HepG2 (cell line): ENCODE measurements around the gene PIGZ. TPM values are rescaled to one million over a fixed set of nuclear protein-coding genes. Genes with fewer than 3 reads are reported as not detected.

ENCODE experiments used
- ATF1 ChIP-seq: IDR thresholded peaks from 2 replicates; pipeline ENCODE4 v1.6.1; 2016; ENCODE audit warnings: mild to moderate bottlenecking, control low read depth
- BHLHE40 ChIP-seq: IDR thresholded peaks from 2 replicates; pipeline ENCODE4 v1.6.1; 2011; ENCODE audit warnings: low read length, improper control_type of control experiment
- CBX5 ChIP-seq: sonication (generic); formaldehyde crosslinking; IDR thresholded peaks from 2 replicates; pipeline ENCODE4 v1.4.0; 2020; ENCODE audit warnings: missing genetic modification reagents, borderline replicate concordance
- CENPT ChIP-seq: sonication (generic); formaldehyde crosslinking; IDR thresholded peaks from 2 replicates; pipeline ENCODE4 v1.8.0; 2022; ENCODE audit warnings: low read depth, mild to moderate bottlenecking, moderate library complexity, missing genetic modification reagents
- CREM ChIP-seq, 2 experiments: sonication (generic) in 1 of 2; formaldehyde crosslinking in 1 of 2; IDR thresholded peaks; 2 replicates each; pipeline versions ENCODE4 v1.4.0 to v1.6.1; 2016 to 2020; ENCODE audit warnings: antibody characterized with exemption in 1 of 2, mild to moderate bottlenecking in 1 of 2, missing genetic modification reagents in 1 of 2
- IKZF1 ChIP-seq: fragments of 450-650 bp; IDR thresholded peaks from 2 replicates; pipeline ENCODE4 v1.7.1; 2016
- MLLT10 ChIP-seq: sonication (generic); formaldehyde crosslinking; IDR thresholded peaks from 2 replicates; pipeline ENCODE4 v1.4.0; 2020; ENCODE audit warnings: missing genetic modification reagents
- SCMH1 ChIP-seq: sonication (generic); formaldehyde crosslinking; IDR thresholded peaks from 2 replicates; pipeline ENCODE4 v1.9.0; 2021; ENCODE audit warnings: missing genetic modification reagents, mild to moderate bottlenecking, borderline replicate concordance
- ZNF121 ChIP-seq: sonication (generic); formaldehyde crosslinking; IDR thresholded peaks from 2 replicates; pipeline ENCODE4 v1.5.0; 2020; ENCODE audit warnings: mild to moderate bottlenecking, missing genetic modification reagents
- ZNF253 ChIP-seq: sonication (generic); formaldehyde crosslinking; IDR thresholded peaks from 2 replicates; pipeline ENCODE4 v1.8.0; 2022; ENCODE audit warnings: mild to moderate bottlenecking, missing genetic modification reagents, borderline replicate concordance
- ZNF260 ChIP-seq: sonication (generic); formaldehyde crosslinking; IDR thresholded peaks from 2 replicates; pipeline ENCODE4 v1.4.0; 2020; ENCODE audit warnings: missing genetic modification reagents, low read depth, mild to moderate bottlenecking, borderline replicate concordance
- ZNF333 ChIP-seq: sonication (generic); formaldehyde crosslinking; IDR thresholded peaks from 2 replicates; pipeline ENCODE4 v1.4.0; 2020; ENCODE audit warnings: mild to moderate bottlenecking, missing genetic modification reagents, borderline replicate concordance
- ZNF552 ChIP-seq: sonication (generic); formaldehyde crosslinking; IDR thresholded peaks from 2 replicates; pipeline ENCODE4 v1.9.0; 2022; ENCODE audit warnings: missing genetic modification reagents, mild to moderate bottlenecking, borderline replicate concordance
- ZNF562 ChIP-seq: sonication (generic); formaldehyde crosslinking; IDR thresholded peaks from 2 replicates; pipeline ENCODE4 v1.8.0; 2022; ENCODE audit warnings: missing genetic modification reagents, borderline replicate concordance
- ZNF570 ChIP-seq: sonication (generic); formaldehyde crosslinking; IDR thresholded peaks from 2 replicates; pipeline ENCODE4 v1.4.0; 2020; ENCODE audit warnings: mild to moderate bottlenecking, missing genetic modification reagents, borderline replicate concordance
- ZNF782 ChIP-seq: sonication (generic); formaldehyde crosslinking; IDR thresholded peaks from 2 replicates; pipeline ENCODE4 v1.4.0; 2020; ENCODE audit warnings: missing genetic modification reagents, mild to moderate bottlenecking, borderline replicate concordance
- ZNF841 ChIP-seq: sonication (generic); formaldehyde crosslinking; IDR thresholded peaks from 2 replicates; pipeline ENCODE4 v1.8.1; 2023; ENCODE audit warnings: missing genetic modification reagents, borderline replicate concordance
- ZSCAN31 ChIP-seq: sonication (generic); formaldehyde crosslinking; IDR thresholded peaks from 2 replicates; pipeline ENCODE4 v1.5.0; 2020; ENCODE audit warnings: low read depth, mild to moderate bottlenecking, missing genetic modification reagents
- polyA plus RNA-seq, 8 experiments: library from polyadenylated mRNA; depleted of rRNA in 3 of 8; stranded (reverse) in 7 of 8; unstranded in 1 of 8; fragments of >200 nt; fragmentation: Illumina TruSeq in 4 of 8; extraction: Trizol in 4 of 8; gene quantifications; 2 replicates each; pipeline versions ENCODE4 v1.2.1 to v1.2.3, GENCODE V29; 2011 to 2016; ENCODE audit warnings: low read depth in 4 of 8, missing spikeins in 1 of 8, mixed read lengths in 1 of 8; ENCODE audit not compliant: insufficient read depth in 1 of 8
- total RNA-seq, 5 experiments: library from RNA; depleted of rRNA; stranded (reverse); fragments of >200 nt; fragmentation: Illumina TruSeq; extraction: Trizol; gene quantifications; 2 replicates each; pipeline ENCODE4 v1.2.3, GENCODE V29; 2016; ENCODE audit warnings: low read depth in 1 of 5
- TF ChIP-seq, protein P1 (sequence below): IDR thresholded peaks from 2 replicates; pipeline ENCODE4 v1.6.1; 2016; ENCODE audit warnings: missing biosample characterization, missing genetic modification reagents, low read depth
- TF ChIP-seq, protein P2 (sequence below): sonication (generic); formaldehyde crosslinking; IDR thresholded peaks from 2 replicates; pipeline ENCODE4 v1.4.0; 2020; ENCODE audit warnings: missing genetic modification reagents
- TF ChIP-seq, protein P3 (sequence below): sonication (generic); formaldehyde crosslinking; IDR thresholded peaks from 2 replicates; pipeline ENCODE4 v1.4.0; 2020; ENCODE audit warnings: mild to moderate bottlenecking, missing genetic modification reagents
- TF ChIP-seq, protein P4 (sequence below): sonication (generic); formaldehyde crosslinking; IDR thresholded peaks from 2 replicates; pipeline ENCODE4 v1.8.0; 2022; ENCODE audit warnings: mild to moderate bottlenecking, missing genetic modification reagents, borderline replicate concordance

The PIGZ gene
- total and polyA plus RNA-seq, 2 of the 13 experiments (the other 11 are each of a cell fraction or from before 2014, with no cell fraction given): 4.7 to 60.5 TPM

DNA sequence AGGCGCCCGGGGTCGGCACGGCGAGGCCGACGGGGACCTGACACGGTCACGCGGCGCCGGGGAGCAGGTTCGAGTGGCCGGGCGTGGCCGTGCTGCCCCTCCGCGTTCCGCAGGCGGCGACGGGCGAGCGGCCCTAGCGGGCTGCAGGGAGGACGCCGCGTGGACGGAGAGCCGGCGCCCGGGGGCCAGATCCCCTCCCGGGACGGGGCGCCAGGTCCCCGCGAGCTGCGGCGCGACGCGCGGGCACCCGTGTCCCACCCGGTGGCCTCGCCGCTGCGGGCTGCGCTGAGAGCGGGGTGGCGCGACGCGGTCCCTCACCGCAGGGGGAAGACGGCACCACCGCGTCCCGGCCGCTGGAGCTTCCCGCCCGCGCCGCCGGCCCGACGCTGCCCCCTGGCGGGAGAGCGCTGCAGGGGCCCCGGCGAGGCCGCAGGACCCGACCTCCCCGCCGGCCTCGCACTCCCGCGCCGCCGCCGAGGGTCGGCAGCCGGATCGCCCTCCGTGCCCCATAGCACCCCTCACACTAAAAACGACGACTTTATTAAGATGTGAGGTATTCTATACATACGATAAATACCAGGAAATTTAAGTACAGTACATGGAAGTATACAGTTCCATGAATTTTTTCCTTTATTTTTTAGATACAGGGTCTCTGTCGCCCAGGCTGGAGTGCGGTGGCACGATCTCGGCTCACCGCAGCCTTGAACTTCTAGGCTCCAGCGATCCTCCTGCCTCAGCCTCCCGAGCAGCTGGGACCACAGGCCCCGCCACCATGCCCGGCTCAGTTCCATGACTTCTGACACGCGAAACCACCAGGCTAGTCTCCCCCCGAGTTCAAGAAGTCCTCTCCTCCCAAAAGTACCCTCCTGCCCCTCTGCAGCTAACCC is 1.3 kb upstream of the PIGZ start (continued):
- TF ChIP-seq ZSCAN31 (CRISPR knock-in tag) (peak; percentile 50; the same call in 1 of the 2 replicates), ATF1 (no peak), ZNF552 (CRISPR knock-in tag) (no peak; the same call in 1 of the 2 replicates), CENPT (peak; percentile 38; the same call in 1 of the 2 replicates), MLLT10 (no peak), CBX5 (CRISPR knock-in tag) (no peak), ZNF260 (CRISPR knock-in tag) (no peak), BHLHE40 (no peak), ZNF570 (CRISPR knock-in tag) (no peak), CREM (IDR thresholded peaks at IDR 0.05) (no peak), CREM (CRISPR knock-in tag; IDR thresholded peaks at IDR 0.05) (no peak), ZNF333 (no peak), ZNF253 (CRISPR knock-in tag) (no peak; the same call in 1 of the 2 replicates), ZNF782 (no peak), ZNF121 (CRISPR knock-in tag) (peak; percentile 7; the same call in 1 of the 2 replicates), ZNF841 (peak; percentile 24; the same call in 1 of the 2 replicates), SCMH1 (CRISPR knock-in tag) (no peak), IKZF1 (no peak), ZNF562 (no peak)
- TF ChIP-seq, protein P1, sequence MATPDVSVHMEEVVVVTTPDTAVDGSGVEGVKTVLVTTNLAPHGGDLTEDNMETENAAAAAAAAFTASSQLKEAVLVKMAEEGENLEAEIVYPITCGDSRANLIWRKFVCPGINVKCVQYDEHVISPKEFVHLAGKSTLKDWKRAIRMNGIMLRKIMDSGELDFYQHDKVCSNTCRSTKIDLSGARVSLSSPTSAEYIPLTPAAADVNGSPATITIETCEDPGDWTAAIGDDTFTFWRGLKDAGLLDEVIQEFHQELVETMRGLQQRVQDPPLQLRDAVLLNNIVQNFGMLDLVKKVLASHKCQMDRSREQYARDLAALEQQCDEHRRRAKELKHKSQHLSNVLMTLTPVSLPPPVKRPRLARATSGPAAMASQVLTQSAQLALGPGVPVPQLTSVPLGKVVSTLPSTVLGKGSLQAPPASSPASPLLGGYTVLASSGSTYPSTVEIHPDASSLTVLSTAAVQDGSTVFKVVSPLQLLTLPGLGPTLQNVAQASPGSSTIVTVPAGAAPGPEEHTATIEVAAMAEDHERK: no peak
- TF ChIP-seq, protein P2, sequence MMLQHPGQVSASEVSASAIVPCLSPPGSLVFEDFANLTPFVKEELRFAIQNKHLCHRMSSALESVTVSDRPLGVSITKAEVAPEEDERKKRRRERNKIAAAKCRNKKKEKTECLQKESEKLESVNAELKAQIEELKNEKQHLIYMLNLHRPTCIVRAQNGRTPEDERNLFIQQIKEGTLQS (CRISPR knock-in tag): no peak
- TF ChIP-seq, protein P3, sequence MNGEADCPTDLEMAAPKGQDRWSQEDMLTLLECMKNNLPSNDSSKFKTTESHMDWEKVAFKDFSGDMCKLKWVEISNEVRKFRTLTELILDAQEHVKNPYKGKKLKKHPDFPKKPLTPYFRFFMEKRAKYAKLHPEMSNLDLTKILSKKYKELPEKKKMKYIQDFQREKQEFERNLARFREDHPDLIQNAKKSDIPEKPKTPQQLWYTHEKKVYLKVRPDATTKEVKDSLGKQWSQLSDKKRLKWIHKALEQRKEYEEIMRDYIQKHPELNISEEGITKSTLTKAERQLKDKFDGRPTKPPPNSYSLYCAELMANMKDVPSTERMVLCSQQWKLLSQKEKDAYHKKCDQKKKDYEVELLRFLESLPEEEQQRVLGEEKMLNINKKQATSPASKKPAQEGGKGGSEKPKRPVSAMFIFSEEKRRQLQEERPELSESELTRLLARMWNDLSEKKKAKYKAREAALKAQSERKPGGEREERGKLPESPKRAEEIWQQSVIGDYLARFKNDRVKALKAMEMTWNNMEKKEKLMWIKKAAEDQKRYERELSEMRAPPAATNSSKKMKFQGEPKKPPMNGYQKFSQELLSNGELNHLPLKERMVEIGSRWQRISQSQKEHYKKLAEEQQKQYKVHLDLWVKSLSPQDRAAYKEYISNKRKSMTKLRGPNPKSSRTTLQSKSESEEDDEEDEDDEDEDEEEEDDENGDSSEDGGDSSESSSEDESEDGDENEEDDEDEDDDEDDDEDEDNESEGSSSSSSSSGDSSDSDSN (CRISPR knock-in tag): peak; percentile 64; the same call in 1 of the 2 replicates
- TF ChIP-seq, protein P4, sequence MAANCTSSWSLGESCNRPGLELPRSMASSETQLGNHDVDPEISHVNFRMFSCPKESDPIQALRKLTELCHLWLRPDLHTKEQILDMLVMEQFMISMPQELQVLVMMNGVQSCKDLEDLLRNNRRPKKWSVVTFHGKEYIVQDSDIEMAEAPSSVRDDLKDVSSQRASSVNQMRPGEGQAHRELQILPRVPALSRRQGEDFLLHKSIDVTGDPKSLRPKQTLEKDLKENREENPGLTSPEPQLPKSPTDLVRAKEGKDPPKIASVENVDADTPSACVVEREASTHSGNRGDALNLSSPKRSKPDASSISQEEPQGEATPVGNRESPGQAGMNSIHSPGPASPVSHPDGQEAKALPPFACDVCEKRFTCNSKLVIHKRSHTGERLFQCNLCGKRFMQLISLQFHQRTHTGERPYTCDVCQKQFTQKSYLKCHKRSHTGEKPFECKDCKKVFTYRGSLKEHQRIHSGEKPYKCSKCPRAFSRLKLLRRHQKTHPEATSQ: no peak
